ENCODE measurements around the gene PSMD13.

PSMD13 gene

GRCh38 chr11:255176-255575 is 18.4 kb downstream of the PSMD13 start:
- no peak for TF ChIP-seq CSDC2 (CRISPR knock-in tag; IDR thresholded peaks at IDR 0.05)
- no peak for TF ChIP-seq ZNF8 (CRISPR knock-in tag; IDR thresholded peaks at IDR 0.05)
- no peak for TF ChIP-seq ARNTL (CRISPR knock-in tag; IDR thresholded peaks at IDR 0.05; ENCODE audit: borderline replicate concordance, low read depth)
- no peak for TF ChIP-seq BACH2 (CRISPR knock-in tag; IDR thresholded peaks at IDR 0.05; ENCODE audit: borderline replicate concordance)
- TF ChIP-seq OSR1 (CRISPR knock-in tag; IDR thresholded peaks at IDR 0.05) = no peak
- no peak for TF ChIP-seq RARB (CRISPR knock-in tag; IDR thresholded peaks at IDR 0.05)
- TF ChIP-seq PATZ1 (CRISPR knock-in tag; IDR thresholded peaks at IDR 0.05; ENCODE audit: borderline replicate concordance) = no peak
- TF ChIP-seq, protein P1, sequence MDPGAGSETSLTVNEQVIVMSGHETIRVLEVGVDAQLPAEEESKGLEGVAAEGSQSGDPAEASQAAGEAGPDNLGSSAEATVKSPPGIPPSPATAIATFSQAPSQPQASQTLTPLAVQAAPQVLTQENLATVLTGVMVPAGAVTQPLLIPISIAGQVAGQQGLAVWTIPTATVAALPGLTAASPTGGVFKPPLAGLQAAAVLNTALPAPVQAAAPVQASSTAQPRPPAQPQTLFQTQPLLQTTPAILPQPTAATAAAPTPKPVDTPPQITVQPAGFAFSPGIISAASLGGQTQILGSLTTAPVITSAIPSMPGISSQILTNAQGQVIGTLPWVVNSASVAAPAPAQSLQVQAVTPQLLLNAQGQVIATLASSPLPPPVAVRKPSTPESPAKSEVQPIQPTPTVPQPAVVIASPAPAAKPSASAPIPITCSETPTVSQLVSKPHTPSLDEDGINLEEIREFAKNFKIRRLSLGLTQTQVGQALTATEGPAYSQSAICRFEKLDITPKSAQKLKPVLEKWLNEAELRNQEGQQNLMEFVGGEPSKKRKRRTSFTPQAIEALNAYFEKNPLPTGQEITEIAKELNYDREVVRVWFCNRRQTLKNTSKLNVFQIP (CRISPR knock-in tag; IDR thresholded peaks at IDR 0.05; ENCODE audit: borderline replicate concordance, low read depth) = no peak
- TF ChIP-seq ZFP30 (CRISPR knock-in tag; IDR thresholded peaks at IDR 0.05) = no peak
- TF ChIP-seq ZNF70 (CRISPR knock-in tag; IDR thresholded peaks at IDR 0.05) = no peak
- no peak for TF ChIP-seq SNAI2 (CRISPR knock-in tag; IDR thresholded peaks at IDR 0.05)
- TF ChIP-seq TOX (CRISPR knock-in tag; IDR thresholded peaks at IDR 0.05; ENCODE audit: borderline replicate concordance) = no peak
- TF ChIP-seq PPARA (CRISPR knock-in tag; IDR thresholded peaks at IDR 0.05; ENCODE audit: borderline replicate concordance) = no peak
- TF ChIP-seq, protein P2, sequence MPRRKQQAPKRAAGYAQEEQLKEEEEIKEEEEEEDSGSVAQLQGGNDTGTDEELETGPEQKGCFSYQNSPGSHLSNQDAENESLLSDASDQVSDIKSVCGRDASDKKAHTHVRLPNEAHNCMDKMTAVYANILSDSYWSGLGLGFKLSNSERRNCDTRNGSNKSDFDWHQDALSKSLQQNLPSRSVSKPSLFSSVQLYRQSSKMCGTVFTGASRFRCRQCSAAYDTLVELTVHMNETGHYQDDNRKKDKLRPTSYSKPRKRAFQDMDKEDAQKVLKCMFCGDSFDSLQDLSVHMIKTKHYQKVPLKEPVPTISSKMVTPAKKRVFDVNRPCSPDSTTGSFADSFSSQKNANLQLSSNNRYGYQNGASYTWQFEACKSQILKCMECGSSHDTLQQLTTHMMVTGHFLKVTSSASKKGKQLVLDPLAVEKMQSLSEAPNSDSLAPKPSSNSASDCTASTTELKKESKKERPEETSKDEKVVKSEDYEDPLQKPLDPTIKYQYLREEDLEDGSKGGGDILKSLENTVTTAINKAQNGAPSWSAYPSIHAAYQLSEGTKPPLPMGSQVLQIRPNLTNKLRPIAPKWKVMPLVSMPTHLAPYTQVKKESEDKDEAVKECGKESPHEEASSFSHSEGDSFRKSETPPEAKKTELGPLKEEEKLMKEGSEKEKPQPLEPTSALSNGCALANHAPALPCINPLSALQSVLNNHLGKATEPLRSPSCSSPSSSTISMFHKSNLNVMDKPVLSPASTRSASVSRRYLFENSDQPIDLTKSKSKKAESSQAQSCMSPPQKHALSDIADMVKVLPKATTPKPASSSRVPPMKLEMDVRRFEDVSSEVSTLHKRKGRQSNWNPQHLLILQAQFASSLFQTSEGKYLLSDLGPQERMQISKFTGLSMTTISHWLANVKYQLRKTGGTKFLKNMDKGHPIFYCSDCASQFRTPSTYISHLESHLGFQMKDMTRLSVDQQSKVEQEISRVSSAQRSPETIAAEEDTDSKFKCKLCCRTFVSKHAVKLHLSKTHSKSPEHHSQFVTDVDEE (CRISPR knock-in tag; IDR thresholded peaks at IDR 0.05) = no peak
- ATAC-seq = no peak

- TF ChIP-seq, protein P2 (CRISPR knock-in tag; IDR thresholded peaks at IDR 0.05) = no peak
- TF ChIP-seq ESRRG (CRISPR knock-in tag; IDR thresholded peaks at IDR 0.05) (no peak), ZC3H10 (CRISPR knock-in tag; IDR thresholded peaks at IDR 0.05) (no peak), ZNF70 (CRISPR knock-in tag; IDR thresholded peaks at IDR 0.05) (no peak), ZNF8 (CRISPR knock-in tag; IDR thresholded peaks at IDR 0.05) (no peak), PATZ1 (CRISPR knock-in tag; IDR thresholded peaks at IDR 0.05; ENCODE audit: borderline replicate concordance) (no peak), SNAI2 (CRISPR knock-in tag; IDR thresholded peaks at IDR 0.05) (no peak), TCF4 (CRISPR knock-in tag; IDR thresholded peaks at IDR 0.05; ENCODE audit: borderline replicate concordance) (no peak)
- ATAC-seq = no peak
Observed at GRCh38 chr11:255816-256215, 19.0 kb downstream of the PSMD13 start.

DNA sequence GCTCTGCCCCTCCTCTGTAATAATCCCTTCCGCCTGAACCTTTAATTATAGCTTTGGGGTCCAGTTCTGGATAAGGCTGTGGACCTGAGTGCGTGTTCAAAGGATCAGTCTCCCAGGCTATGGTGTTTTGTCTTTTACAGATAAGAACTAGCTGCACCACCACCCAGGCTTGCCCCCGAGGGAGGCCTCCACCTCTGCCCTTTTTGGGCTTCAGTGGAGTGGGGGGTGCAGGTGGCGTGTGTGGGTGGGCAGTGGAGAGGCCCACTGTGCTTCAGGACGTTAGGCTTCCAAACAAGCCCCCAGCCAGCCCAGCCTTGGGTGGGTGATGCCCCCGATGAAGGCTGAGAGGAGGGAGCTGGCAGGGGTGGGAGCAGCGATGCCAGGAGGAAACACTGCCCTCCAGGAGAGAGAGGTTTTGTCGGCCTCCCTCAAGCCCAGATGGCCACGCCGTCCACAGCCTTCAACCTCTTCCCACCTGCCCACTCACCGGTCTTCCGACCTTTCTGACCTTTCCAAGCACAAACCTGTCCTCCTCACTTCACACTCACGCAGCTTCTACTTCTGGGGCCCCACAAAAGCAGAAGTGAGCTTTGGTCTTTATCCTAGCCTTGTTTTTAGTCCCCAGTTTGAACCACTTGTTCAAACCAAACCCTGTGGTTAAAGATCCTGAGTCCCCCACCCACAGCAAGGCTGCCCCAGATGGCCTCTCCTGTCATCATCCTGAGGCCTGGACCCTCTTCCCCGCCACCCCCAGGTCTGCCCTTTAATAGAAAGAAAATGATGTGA is 20.4 kb downstream of the PSMD13 start:
- no peak for ATAC-seq
- no peak for TF ChIP-seq ZFP3 (CRISPR knock-in tag; IDR thresholded peaks at IDR 0.05)
- TF ChIP-seq ESRRG (CRISPR knock-in tag; IDR thresholded peaks at IDR 0.05) = no peak
- TF ChIP-seq ZFP30 (CRISPR knock-in tag; IDR thresholded peaks at IDR 0.05) = no peak
- TF ChIP-seq ZNF565 (CRISPR knock-in tag; conservative IDR thresholded peaks at IDR 0.05; ENCODE audit: low read depth) = no peak
- no peak for TF ChIP-seq ZNF8 (CRISPR knock-in tag; IDR thresholded peaks at IDR 0.05)
- no peak for TF ChIP-seq TCF4 (CRISPR knock-in tag; IDR thresholded peaks at IDR 0.05; ENCODE audit: borderline replicate concordance)
- TF ChIP-seq, protein P2 (CRISPR knock-in tag; IDR thresholded peaks at IDR 0.05) = no peak
- no peak for TF ChIP-seq ZC3H10 (CRISPR knock-in tag; IDR thresholded peaks at IDR 0.05)
- no peak for TF ChIP-seq GLIS3 (CRISPR knock-in tag; IDR thresholded peaks at IDR 0.05)
- TF ChIP-seq ARNTL (CRISPR knock-in tag; IDR thresholded peaks at IDR 0.05; ENCODE audit: borderline replicate concordance, low read depth) = no peak
- TF ChIP-seq BACH2 (CRISPR knock-in tag; IDR thresholded peaks at IDR 0.05; ENCODE audit: borderline replicate concordance) = no peak
- no peak for TF ChIP-seq TOX (CRISPR knock-in tag; IDR thresholded peaks at IDR 0.05; ENCODE audit: borderline replicate concordance)

Data from SK-N-SH treated with all-trans-retinoic acid at 6 μM for 48 hours (cell line).